ENCODE results near the gene ACVR1. TPM values are rescaled to one million over a fixed set of nuclear protein-coding genes. Genes with fewer than 3 reads are reported as not detected.

The ACVR1 gene
- total and polyA plus RNA-seq, 9 of the 15 experiments (the other 6 are each of a cell fraction or from before 2014, with no cell fraction given): 3.8 to 14.3 (median 6.9) TPM

DNA sequence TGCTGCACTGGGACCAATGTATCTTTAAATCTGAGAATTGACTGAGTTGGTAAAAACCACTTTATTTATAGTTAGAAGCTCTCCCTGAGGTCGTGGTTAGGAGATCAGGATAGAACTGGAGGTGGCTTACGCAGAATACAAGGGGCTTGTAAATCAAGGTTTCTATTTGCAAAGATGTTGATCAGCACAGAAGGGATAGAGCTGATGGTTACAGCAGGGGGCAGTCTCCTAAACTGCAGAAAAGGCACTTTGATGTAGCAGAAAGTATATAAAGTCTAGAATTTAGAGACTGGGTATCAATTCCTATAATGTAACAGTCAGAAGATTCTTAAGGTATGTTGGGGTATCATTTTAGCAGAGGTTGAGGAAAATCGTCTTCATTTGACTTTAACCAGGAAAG lies 25.2 kb upstream of the ACVR1 start (continued):
- TF ChIP-seq, protein P1, sequence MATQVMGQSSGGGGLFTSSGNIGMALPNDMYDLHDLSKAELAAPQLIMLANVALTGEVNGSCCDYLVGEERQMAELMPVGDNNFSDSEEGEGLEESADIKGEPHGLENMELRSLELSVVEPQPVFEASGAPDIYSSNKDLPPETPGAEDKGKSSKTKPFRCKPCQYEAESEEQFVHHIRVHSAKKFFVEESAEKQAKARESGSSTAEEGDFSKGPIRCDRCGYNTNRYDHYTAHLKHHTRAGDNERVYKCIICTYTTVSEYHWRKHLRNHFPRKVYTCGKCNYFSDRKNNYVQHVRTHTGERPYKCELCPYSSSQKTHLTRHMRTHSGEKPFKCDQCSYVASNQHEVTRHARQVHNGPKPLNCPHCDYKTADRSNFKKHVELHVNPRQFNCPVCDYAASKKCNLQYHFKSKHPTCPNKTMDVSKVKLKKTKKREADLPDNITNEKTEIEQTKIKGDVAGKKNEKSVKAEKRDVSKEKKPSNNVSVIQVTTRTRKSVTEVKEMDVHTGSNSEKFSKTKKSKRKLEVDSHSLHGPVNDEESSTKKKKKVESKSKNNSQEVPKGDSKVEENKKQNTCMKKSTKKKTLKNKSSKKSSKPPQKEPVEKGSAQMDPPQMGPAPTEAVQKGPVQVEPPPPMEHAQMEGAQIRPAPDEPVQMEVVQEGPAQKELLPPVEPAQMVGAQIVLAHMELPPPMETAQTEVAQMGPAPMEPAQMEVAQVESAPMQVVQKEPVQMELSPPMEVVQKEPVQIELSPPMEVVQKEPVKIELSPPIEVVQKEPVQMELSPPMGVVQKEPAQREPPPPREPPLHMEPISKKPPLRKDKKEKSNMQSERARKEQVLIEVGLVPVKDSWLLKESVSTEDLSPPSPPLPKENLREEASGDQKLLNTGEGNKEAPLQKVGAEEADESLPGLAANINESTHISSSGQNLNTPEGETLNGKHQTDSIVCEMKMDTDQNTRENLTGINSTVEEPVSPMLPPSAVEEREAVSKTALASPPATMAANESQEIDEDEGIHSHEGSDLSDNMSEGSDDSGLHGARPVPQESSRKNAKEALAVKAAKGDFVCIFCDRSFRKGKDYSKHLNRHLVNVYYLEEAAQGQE (IDR thresholded peaks at IDR 0.05; ENCODE audit: borderline replicate concordance): peak; percentile 53; the same call in 1 of the 2 replicates
- TF ChIP-seq, protein P1 (CRISPR knock-in tag; IDR thresholded peaks at IDR 0.05; ENCODE audit: low read depth): no peak
- TF ChIP-seq, protein P2, sequence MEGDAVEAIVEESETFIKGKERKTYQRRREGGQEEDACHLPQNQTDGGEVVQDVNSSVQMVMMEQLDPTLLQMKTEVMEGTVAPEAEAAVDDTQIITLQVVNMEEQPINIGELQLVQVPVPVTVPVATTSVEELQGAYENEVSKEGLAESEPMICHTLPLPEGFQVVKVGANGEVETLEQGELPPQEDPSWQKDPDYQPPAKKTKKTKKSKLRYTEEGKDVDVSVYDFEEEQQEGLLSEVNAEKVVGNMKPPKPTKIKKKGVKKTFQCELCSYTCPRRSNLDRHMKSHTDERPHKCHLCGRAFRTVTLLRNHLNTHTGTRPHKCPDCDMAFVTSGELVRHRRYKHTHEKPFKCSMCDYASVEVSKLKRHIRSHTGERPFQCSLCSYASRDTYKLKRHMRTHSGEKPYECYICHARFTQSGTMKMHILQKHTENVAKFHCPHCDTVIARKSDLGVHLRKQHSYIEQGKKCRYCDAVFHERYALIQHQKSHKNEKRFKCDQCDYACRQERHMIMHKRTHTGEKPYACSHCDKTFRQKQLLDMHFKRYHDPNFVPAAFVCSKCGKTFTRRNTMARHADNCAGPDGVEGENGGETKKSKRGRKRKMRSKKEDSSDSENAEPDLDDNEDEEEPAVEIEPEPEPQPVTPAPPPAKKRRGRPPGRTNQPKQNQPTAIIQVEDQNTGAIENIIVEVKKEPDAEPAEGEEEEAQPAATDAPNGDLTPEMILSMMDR (IDR thresholded peaks at IDR 0.05 in 2 of 3, conservative IDR thresholded peaks at IDR 0.05 in 1 of 3; ENCODE audit: insufficient read depth in 2 of 3, low read depth in 1 of 3, low read length in 3 of 3): peak; percentile 33 to 59 (median 55)
- TF ChIP-seq MAFK (IDR thresholded peaks at IDR 0.05; ENCODE audit: low read length): no peak
- no peak for TF ChIP-seq CBX1 (IDR thresholded peaks at IDR 0.05; ENCODE audit: low read depth)
- TF ChIP-seq JUND (IDR thresholded peaks at IDR 0.05; ENCODE audit: borderline replicate concordance, low read depth, low read length): peak; percentile 16; the same call in 1 of the 2 replicates
- TF ChIP-seq JUND (tag; IDR thresholded peaks at IDR 0.05; ENCODE audit: borderline replicate concordance, low read depth, low read length): no peak; the same call in 2 of the 3 replicates
- TF ChIP-seq NCOR1 (IDR thresholded peaks at IDR 0.05): no peak
- TF ChIP-seq MYNN (IDR thresholded peaks at IDR 0.05): no peak
- TF ChIP-seq MYNN (CRISPR knock-in tag; IDR thresholded peaks at IDR 0.05): no peak
- TF ChIP-seq RAD21 (CRISPR knock-in tag; conservative IDR thresholded peaks at IDR 0.05 in 1 of 2, IDR thresholded peaks at IDR 0.05 in 1 of 2): peak; percentile 46 to 64
- TF ChIP-seq RNF2 (IDR thresholded peaks at IDR 0.05): no peak
- TF ChIP-seq, protein P3, sequence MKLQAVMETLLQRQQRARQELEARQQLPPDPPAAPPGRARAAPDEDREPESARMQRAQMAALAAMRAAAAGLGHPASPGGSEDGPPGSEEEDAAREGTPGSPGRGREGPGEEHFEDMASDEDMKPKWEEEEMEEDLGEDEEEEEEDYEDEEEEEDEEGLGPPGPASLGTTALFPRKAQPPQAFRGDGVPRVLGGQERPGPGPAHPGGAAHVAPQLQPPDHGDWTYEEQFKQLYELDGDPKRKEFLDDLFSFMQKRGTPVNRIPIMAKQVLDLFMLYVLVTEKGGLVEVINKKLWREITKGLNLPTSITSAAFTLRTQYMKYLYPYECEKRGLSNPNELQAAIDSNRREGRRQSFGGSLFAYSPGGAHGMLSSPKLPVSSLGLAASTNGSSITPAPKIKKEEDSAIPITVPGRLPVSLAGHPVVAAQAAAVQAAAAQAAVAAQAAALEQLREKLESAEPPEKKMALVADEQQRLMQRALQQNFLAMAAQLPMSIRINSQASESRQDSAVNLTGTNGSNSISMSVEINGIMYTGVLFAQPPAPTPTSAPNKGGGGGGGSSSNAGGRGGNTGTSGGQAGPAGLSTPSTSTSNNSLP (IDR thresholded peaks at IDR 0.05; ENCODE audit: borderline replicate concordance, low read depth, low read length): peak; percentile 63; the same call in 1 of the 2 replicates

All from K562 (cell line).